Mesendoderm (in vitro differentiated cells): ENCODE results near the gene AGXT2.
A peak's percentile ranks its signal among the peaks of the same experiment; 100 is the strongest.
"Not testable (repeated sequence)": the region's sequence is repeated elsewhere in the genome, so short reads cannot be mapped to it uniquely, and the experiment has no call there.

Experiments
- DNase-seq: peaks from one replicate; pipeline ENCODE4 v3.0.0; 2013
- H2AK5ac ChIP-seq: 2 replicates; pipeline ENCODE4 v1.6.1; 2013; ENCODE audit warnings: low read length, inconsistent platforms
- H2BK120ac ChIP-seq: 2 replicates; pipeline ENCODE4 v1.6.1; 2013; ENCODE audit warnings: low read depth, mild to moderate bottlenecking, low read length, moderate library complexity, mixed read lengths
- H2BK15ac ChIP-seq: replicated peaks from 2 replicates; pipeline ENCODE4 v1.6.1; 2013; ENCODE audit warnings: low read depth, mild to moderate bottlenecking, moderate library complexity
- H2BK5ac ChIP-seq: 2 replicates; pipeline ENCODE4 v1.6.1; 2013; ENCODE audit warnings: low read length, inconsistent platforms
- H3K18ac ChIP-seq: 2 replicates; pipeline ENCODE4 v1.6.1; 2013; ENCODE audit warnings: mild to moderate bottlenecking, low read length, mixed read lengths
- H3K23ac ChIP-seq: one replicate; pipeline ENCODE4 v1.6.1; 2013; ENCODE audit warnings: low read length
- H3K27ac ChIP-seq: 2 replicates; pipeline ENCODE4 v1.5.1; 2013; ENCODE audit warnings: low read depth, mild to moderate bottlenecking, inconsistent platforms, low read length, moderate library complexity
- H3K27me3 ChIP-seq: 2 replicates; pipeline ENCODE4 v1.6.1; 2013; ENCODE audit warnings: low read length, control low read depth, mild to moderate bottlenecking, inconsistent platforms; ENCODE audit not compliant: insufficient read depth, poor library complexity
- H3K36me3 ChIP-seq: 2 replicates; pipeline ENCODE4 v1.6.1; 2013; ENCODE audit warnings: low read length, inconsistent platforms; ENCODE audit not compliant: control insufficient read depth, insufficient read depth
- H3K4ac ChIP-seq: one replicate; pipeline ENCODE4 v1.6.1; 2013; ENCODE audit warnings: low read depth, mild to moderate bottlenecking, low read length, moderate library complexity
- H3K4me1 ChIP-seq: 2 replicates; pipeline ENCODE4 v1.6.1; 2013; ENCODE audit warnings: low read depth, low read length, inconsistent platforms; ENCODE audit not compliant: control insufficient read depth
- H3K4me2 ChIP-seq: 2 replicates; pipeline ENCODE4 v1.6.1; 2013; ENCODE audit warnings: low read length
- H3K4me3 ChIP-seq: 2 replicates; pipeline ENCODE4 v1.5.1; 2013; ENCODE audit warnings: mild to moderate bottlenecking, low read length
- H3K56ac ChIP-seq: one replicate; pipeline ENCODE4 v1.6.1; 2013; ENCODE audit warnings: low read length
- H3K79me1 ChIP-seq: 2 replicates; pipeline ENCODE4 v1.6.1; 2013; ENCODE audit warnings: low read length, inconsistent platforms
- H3K79me2 ChIP-seq: 2 replicates; pipeline ENCODE4 v1.6.1; 2013; ENCODE audit warnings: mild to moderate bottlenecking, low read length; ENCODE audit not compliant: control insufficient read depth, insufficient read depth
- H3K9ac ChIP-seq: 2 replicates; pipeline ENCODE4 v1.6.1; 2013; ENCODE audit warnings: low read length, inconsistent platforms
- H4K5ac ChIP-seq: one replicate; pipeline ENCODE4 v1.6.1; 2013; ENCODE audit warnings: low read length
- H4K8ac ChIP-seq: one replicate; pipeline ENCODE4 v1.6.1; 2013; ENCODE audit warnings: low read depth, mild to moderate bottlenecking, control low read depth, low read length, moderate library complexity
- WGBS: extraction: QIAGEN DNeasy Blood & Tissue Kit; methylation state at CpG from one replicate; pipeline ENCODE4 v1.1.7; 2013; ENCODE audit warnings: low lambda C conversion rate, missing lambda C conversion rate; ENCODE audit not compliant: insufficient coverage; ENCODE audit errors: extremely low coverage; 5-methylcytosine and 5-hydroxymethylcytosine counted together

The AGXT2 gene

GRCh38 chr5:34977934-34978613 lies 69.7 kb downstream of the AGXT2 start:
- no peak overlapping the region for H3K23ac ChIP-seq
- H2BK120ac ChIP-seq = no peak overlapping the region
- H2BK15ac ChIP-seq = no peak overlapping the region
- WGBS = no CpG with 5 or more reads among the region's 2 CpGs
- H3K79me2 ChIP-seq = no peaks in the 10 kb centered on the region
- H3K79me1 ChIP-seq = no peaks in the 10 kb centered on the region
- no peaks in the 10 kb centered on the region for H3K4me1 ChIP-seq
- H3K4me2 ChIP-seq = no peak overlapping the region
- H4K5ac ChIP-seq = no peak overlapping the region
- no peaks in the 10 kb centered on the region for H3K36me3 ChIP-seq
- no peaks in the 10 kb centered on the region for H3K27me3 ChIP-seq
- H2AK5ac ChIP-seq = no peak overlapping the region
- H4K8ac ChIP-seq = no peak overlapping the region
- H3K9ac ChIP-seq = no peak overlapping the region
- no peak for DNase-seq
- no peak overlapping the region for H3K18ac ChIP-seq
- H3K4me3 ChIP-seq = no peak overlapping the region
- H3K27ac ChIP-seq = no peak overlapping the region
- no peak overlapping the region for H3K56ac ChIP-seq
- H3K4ac ChIP-seq = no peak overlapping the region
- H2BK5ac ChIP-seq = no peak overlapping the region

GRCh38 chr5:34976347-34976746 lies 71.4 kb downstream of the AGXT2 start:
- H3K4me1 ChIP-seq = no peaks in the 10 kb centered on the region
- no peak overlapping the region for H3K23ac ChIP-seq
- no peak overlapping the region for H3K4me3 ChIP-seq
- no peaks in the 10 kb centered on the region for H3K36me3 ChIP-seq
- no peak overlapping the region for H2BK120ac ChIP-seq
- no peak overlapping the region for H3K4me2 ChIP-seq
- H3K4ac ChIP-seq = no peak overlapping the region
- H2BK15ac ChIP-seq = no peak overlapping the region
- no peaks in the 10 kb centered on the region for H3K79me1 ChIP-seq
- H3K27me3 ChIP-seq = no peaks in the 10 kb centered on the region
- no CpG with 5 or more reads among the region's 5 CpGs for WGBS
- H3K9ac ChIP-seq = no peak overlapping the region
- H3K27ac ChIP-seq = no peak overlapping the region
- H3K79me2 ChIP-seq = no peaks in the 10 kb centered on the region
- peak; percentile 25 for DNase-seq
- H4K5ac ChIP-seq = no peak overlapping the region
- H4K8ac ChIP-seq = no peak overlapping the region
- no peak overlapping the region for H2AK5ac ChIP-seq
- no peak overlapping the region for H3K18ac ChIP-seq
- H3K56ac ChIP-seq = no peak overlapping the region
- H2BK5ac ChIP-seq = no peak overlapping the region

GRCh38 chr5:34971655-34972054 lies 76.1 kb downstream of the AGXT2 start:
- H2AK5ac ChIP-seq, H2BK5ac ChIP-seq, H3K56ac ChIP-seq, H3K79me1 ChIP-seq, H3K9ac ChIP-seq, H3K23ac ChIP-seq, H3K27ac ChIP-seq, H3K27me3 ChIP-seq, H2BK120ac ChIP-seq, H3K36me3 ChIP-seq, H4K8ac ChIP-seq, H3K79me2 ChIP-seq, H2BK15ac ChIP-seq, H3K4me2 ChIP-seq, H4K5ac ChIP-seq, H3K4ac ChIP-seq, H3K4me3 ChIP-seq, H3K18ac ChIP-seq, H3K4me1 ChIP-seq, DNase-seq: not testable (repeated sequence)
- no CpG with 5 or more reads among the region's 4 CpGs for WGBS

- DNase-seq = no peak
- no peaks in the 10 kb centered on the region for H3K4me1 ChIP-seq
- H3K79me2 ChIP-seq = no peaks in the 10 kb centered on the region
- H4K5ac ChIP-seq = no peak overlapping the region
- H2BK15ac ChIP-seq = no peak overlapping the region
- H4K8ac ChIP-seq = no peak overlapping the region
- H3K4me2 ChIP-seq = no peak overlapping the region
- H3K36me3 ChIP-seq = no peaks in the 10 kb centered on the region
- peak overlapping the region; percentile 40 for H3K27ac ChIP-seq
- H3K18ac ChIP-seq = no peak overlapping the region
- no peak overlapping the region for H2BK5ac ChIP-seq
- H2AK5ac ChIP-seq = no peak overlapping the region
- H3K56ac ChIP-seq = no peak overlapping the region
- H3K79me1 ChIP-seq = no peaks in the 10 kb centered on the region
- no peak overlapping the region for H3K23ac ChIP-seq
- no peak overlapping the region for H3K4ac ChIP-seq
- no peak overlapping the region for H2BK120ac ChIP-seq
- no peak overlapping the region for H3K4me3 ChIP-seq
- H3K9ac ChIP-seq = no peak overlapping the region
- no peaks in the 10 kb centered on the region for H3K27me3 ChIP-seq
- no CpG with 5 or more reads among the region's 1 CpG for WGBS
Observed at GRCh38 chr5:34970552-34970951, 77.2 kb downstream of the AGXT2 start.

- H3K27ac ChIP-seq = no peak overlapping the region
- no peak overlapping the region for H3K56ac ChIP-seq
- no peak overlapping the region for H2AK5ac ChIP-seq
- no peak overlapping the region for H3K4me2 ChIP-seq
- H2BK120ac ChIP-seq = no peak overlapping the region
- no peaks in the 10 kb centered on the region for H3K27me3 ChIP-seq
- H4K8ac ChIP-seq = no peak overlapping the region
- H2BK15ac ChIP-seq = no peak overlapping the region
- H3K23ac ChIP-seq = no peak overlapping the region
- H3K79me1 ChIP-seq = no peaks in the 10 kb centered on the region
- no peak overlapping the region for H2BK5ac ChIP-seq
- no peak for DNase-seq
- no peak overlapping the region for H3K18ac ChIP-seq
- no CpG with 5 or more reads among the region's 2 CpGs for WGBS
- no peaks in the 10 kb centered on the region for H3K4me1 ChIP-seq
- H3K9ac ChIP-seq = no peak overlapping the region
- H3K4me3 ChIP-seq = no peak overlapping the region
- H3K4ac ChIP-seq = no peak overlapping the region
- no peaks in the 10 kb centered on the region for H3K79me2 ChIP-seq
- no peak overlapping the region for H4K5ac ChIP-seq
- H3K36me3 ChIP-seq = no peaks in the 10 kb centered on the region
Observed at GRCh38 chr5:34968258-34968657, 79.5 kb downstream of the AGXT2 start.

GRCh38 chr5:34967540-34967939 lies 80.2 kb downstream of the AGXT2 start:
- H3K4me2 ChIP-seq = no peak overlapping the region
- H3K23ac ChIP-seq = no peak overlapping the region
- H3K79me1 ChIP-seq = no peaks in the 10 kb centered on the region
- H3K27me3 ChIP-seq = no peaks in the 10 kb centered on the region
- no peak overlapping the region for H4K8ac ChIP-seq
- H3K36me3 ChIP-seq = no peaks in the 10 kb centered on the region
- DNase-seq = no peak
- H2BK15ac ChIP-seq = no peak overlapping the region
- H2BK120ac ChIP-seq = no peak overlapping the region
- no peaks in the 10 kb centered on the region for H3K4me1 ChIP-seq
- no peak overlapping the region for H3K27ac ChIP-seq
- no peak overlapping the region for H3K18ac ChIP-seq
- no peak overlapping the region for H2AK5ac ChIP-seq
- H3K79me2 ChIP-seq = no peaks in the 10 kb centered on the region
- H3K4ac ChIP-seq = no peak overlapping the region
- no peak overlapping the region for H4K5ac ChIP-seq
- no peak overlapping the region for H2BK5ac ChIP-seq
- H3K9ac ChIP-seq = no peak overlapping the region
- H3K4me3 ChIP-seq = no peak overlapping the region
- WGBS = no CpG with 5 or more reads among the region's 4 CpGs
- H3K56ac ChIP-seq = no peak overlapping the region
